MG63 (cell line): Measurements from ENCODE around the gene AURKA. TPM values are rescaled to one million over a fixed set of nuclear protein-coding genes. Genes with fewer than 3 reads are reported as not detected.
"Not testable (repeated sequence)": the region's sequence is repeated elsewhere in the genome, so short reads cannot be mapped to it uniquely, and the experiment has no call there.

Source experiments
- DNase-seq: peaks from one replicate; pipeline ENCODE4 v3.0.0-alpha.2; 2020
- H3K27me3 ChIP-seq: fragments of 250-450 bp; sonication (Bioruptor Pico); 2 replicates; pipeline ENCODE4 v1.5.1; 2020; ENCODE audit warnings: mild to moderate bottlenecking, moderate library complexity
- H3K36me3 ChIP-seq: fragments of 250-450 bp; sonication (Bioruptor Pico); 2 replicates; pipeline ENCODE4 v1.5.1; 2020; ENCODE audit warnings: mild to moderate bottlenecking, moderate library complexity
- H3K4me3 ChIP-seq: fragments of 250-450 bp; sonication (Bioruptor Pico); 2 replicates; pipeline ENCODE4 v1.5.1; 2020; ENCODE audit warnings: mild to moderate bottlenecking, moderate library complexity
- H3K9me3 ChIP-seq: fragments of 250-450 bp; sonication (Bioruptor Pico); 2 replicates; pipeline ENCODE4 v1.5.1; 2020; ENCODE audit warnings: mild to moderate bottlenecking, moderate library complexity
- total RNA-seq: library from RNA; depleted of rRNA; stranded (reverse); fragments of >200 nt; shearing (Covaris generic); gene quantifications from 2 replicates; pipeline ENCODE4 v1.2.3, GENCODE V29; 2014; ENCODE audit warnings: low replicate concordance

Gene AURKA
- total RNA-seq, 1 experiment from 2014 or later = 86.4 TPM

DNA sequence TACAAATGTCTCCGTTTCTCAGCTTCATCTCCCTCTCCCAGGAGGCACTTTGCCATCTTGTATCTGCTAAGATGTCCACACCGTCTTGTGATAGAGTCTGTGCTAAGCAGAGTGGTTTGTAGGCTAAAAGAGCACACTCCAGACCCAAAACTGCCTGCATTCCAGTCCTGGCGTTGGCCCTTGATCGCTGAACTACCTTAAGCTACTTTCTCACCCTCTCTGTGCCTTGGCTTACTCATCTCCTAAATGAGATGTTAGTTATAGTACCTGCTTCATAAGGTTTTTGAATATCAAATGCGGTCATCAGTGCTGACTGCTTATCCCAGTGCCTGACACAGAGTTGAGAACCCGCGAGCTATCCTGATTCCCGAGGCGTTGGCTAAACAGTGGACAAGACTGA, 34.0 kb upstream of the AURKA start:
- H3K9me3 ChIP-seq = no peaks in the 10 kb centered on the region
- peaks cover 2% of the 10 kb centered on the region; the same call in 1 of the 2 replicates for H3K36me3 ChIP-seq
- H3K4me3 ChIP-seq = no peak overlapping the region
- DNase-seq = no peak
- no peaks in the 10 kb centered on the region for H3K27me3 ChIP-seq

- no peaks in the 10 kb centered on the region for H3K27me3 ChIP-seq
- DNase-seq = no peak
- peaks cover 6% of the 10 kb centered on the region; the same call in 1 of the 2 replicates for H3K36me3 ChIP-seq
- H3K9me3 ChIP-seq = no peaks in the 10 kb centered on the region
- no peak overlapping the region for H3K4me3 ChIP-seq
These were observed 32.9 kb upstream of the AURKA start for GRCh38 chr20:56424931-56425330.

- H3K36me3 ChIP-seq = peaks cover 6% of the 10 kb centered on the region; the same call in 1 of the 2 replicates
- H3K27me3 ChIP-seq = no peaks in the 10 kb centered on the region
- no peak overlapping the region for H3K4me3 ChIP-seq
- no peaks in the 10 kb centered on the region for H3K9me3 ChIP-seq
- DNase-seq = no peak
These were observed 31.9 kb upstream of the AURKA start for GRCh38 chr20:56423886-56424285.

DNA sequence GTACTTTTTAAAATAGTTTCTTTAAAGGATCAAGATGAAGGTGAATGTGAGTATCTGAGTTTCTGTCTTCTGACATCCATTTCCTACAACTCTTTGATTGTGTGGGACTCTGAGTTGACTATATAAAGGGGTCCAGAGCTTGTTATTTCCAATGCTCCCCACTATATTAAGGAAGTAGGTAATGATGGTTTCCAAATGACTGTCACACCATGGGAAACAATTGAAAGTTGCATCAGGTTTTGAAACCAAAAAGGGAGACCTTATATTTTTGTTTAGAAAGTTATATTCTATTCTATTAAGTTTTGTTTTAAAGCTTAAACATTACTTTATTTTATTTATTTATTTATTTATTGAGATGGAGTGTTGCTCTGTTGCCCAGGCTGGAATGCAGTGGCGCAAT, 31.2 kb upstream of the AURKA start:
- H3K36me3 ChIP-seq = peaks cover 6% of the 10 kb centered on the region; the same call in 1 of the 2 replicates
- H3K9me3 ChIP-seq = no peaks in the 10 kb centered on the region
- H3K4me3 ChIP-seq = no peak overlapping the region
- DNase-seq = no peak
- H3K27me3 ChIP-seq = no peaks in the 10 kb centered on the region

DNA sequence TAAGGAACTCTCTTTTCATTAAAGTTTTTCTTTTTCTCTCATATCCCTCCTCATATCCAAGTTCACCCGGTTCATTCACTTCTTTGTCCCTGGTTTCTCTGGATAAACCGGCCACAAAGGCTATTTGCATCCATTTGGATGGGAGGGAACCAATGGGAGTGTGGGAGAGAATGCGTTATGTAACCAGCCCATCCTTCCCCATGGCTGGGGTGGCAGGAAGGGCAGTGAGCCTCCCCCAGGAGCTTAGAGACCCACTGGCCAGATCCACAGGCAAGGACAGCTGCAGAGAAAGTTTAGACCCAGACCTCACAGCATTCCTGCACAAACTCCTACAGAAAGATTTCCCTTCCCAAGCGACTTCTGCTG, 30.8 kb upstream of the AURKA start:
- H3K36me3 ChIP-seq = 0 out of 2 replicates have a peak, but pooled peaks cover 4% of the 10 kb centered on the region
- no peak overlapping the region for H3K4me3 ChIP-seq
- no peaks in the 10 kb centered on the region for H3K27me3 ChIP-seq
- H3K9me3 ChIP-seq = no peaks in the 10 kb centered on the region
- DNase-seq = no peak

GRCh38 chr20:56422076-56422823, 30.2 kb upstream of the AURKA start:
- DNase-seq = peak; percentile 68
- H3K4me3 ChIP-seq = no peak overlapping the region

DNA sequence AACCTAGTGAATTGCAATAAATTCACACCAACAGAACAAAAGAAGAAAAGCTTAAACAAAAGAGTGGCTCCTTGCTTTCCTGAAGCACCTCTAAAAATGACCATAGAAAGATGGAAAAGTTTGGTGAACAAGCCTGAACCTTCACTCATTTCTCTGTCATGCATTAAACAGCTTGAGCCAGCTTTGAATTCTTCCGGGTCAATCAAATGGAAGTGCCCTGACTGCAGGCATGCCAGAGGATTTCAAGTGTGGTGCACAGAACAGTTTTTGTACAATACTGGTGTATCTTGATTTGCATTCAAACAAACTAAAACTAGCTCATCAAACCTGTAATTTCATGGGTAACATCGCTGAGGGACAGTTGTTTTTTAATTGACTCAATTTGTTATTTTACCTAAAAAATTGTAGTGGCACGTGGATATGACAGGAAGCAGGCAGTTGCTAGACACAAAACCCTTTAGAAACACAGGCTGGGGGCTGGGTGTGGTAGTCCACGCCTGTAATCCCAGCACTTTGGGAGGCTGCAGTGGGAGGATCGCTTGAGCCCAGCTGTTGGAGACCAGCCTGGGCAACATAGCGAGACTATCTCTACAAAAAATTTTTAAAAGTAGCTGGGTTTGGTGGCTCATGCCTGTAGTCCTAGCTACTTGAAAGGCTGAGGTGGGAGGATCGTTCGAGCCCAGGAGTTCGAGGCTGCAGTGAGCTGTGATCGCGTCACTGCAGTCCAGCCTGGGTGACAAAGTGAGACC, 29.1 kb upstream of the AURKA start:
- H3K4me3 ChIP-seq = no peak overlapping the region

More at GRCh38 chr20:56422076-56422823, 30.2 kb upstream of the AURKA start:
- Histone ChIP-seq H3K9me3 (no peaks in the 10 kb centered on the region), H3K36me3 (0 out of 2 replicates have a peak, but pooled peaks cover 4% of the 10 kb centered on the region), H3K27me3 (no peaks in the 10 kb centered on the region)

DNA sequence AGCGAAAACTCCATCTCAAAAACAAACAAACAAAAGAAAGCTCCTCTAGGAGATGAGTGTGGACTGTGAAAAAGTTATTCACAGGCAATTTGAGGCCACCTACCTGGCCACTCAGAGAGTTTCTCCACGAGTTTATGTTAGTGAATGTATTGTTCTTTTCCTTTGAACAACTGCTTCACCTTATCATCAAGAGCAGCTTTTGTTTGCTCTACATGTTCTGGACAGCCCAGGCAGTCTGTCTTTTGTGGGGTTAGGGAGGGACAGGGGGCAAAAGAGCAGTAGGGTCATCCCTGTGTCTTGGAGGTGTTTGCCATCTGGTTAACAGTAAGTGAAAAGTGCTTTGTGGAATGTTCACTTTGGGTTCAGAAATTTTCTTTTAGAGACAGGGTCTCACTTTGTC, 28.0 kb upstream of the AURKA start:
- no peak for DNase-seq
- no peaks in the 10 kb centered on the region for H3K9me3 ChIP-seq
- H3K27me3 ChIP-seq = no peaks in the 10 kb centered on the region
- H3K4me3 ChIP-seq = no peak overlapping the region
- H3K36me3 ChIP-seq = peaks cover 8% of the 10 kb centered on the region; the same call in 1 of the 2 replicates

More for the DNA sequence above, 29.1 kb upstream of the AURKA start:
- Histone ChIP-seq H3K27me3 (no peaks in the 10 kb centered on the region), H3K9me3 (no peaks in the 10 kb centered on the region), H3K36me3 (0 out of 2 replicates have a peak, but pooled peaks cover 4% of the 10 kb centered on the region)
- DNase-seq = peak; percentile 18

DNA sequence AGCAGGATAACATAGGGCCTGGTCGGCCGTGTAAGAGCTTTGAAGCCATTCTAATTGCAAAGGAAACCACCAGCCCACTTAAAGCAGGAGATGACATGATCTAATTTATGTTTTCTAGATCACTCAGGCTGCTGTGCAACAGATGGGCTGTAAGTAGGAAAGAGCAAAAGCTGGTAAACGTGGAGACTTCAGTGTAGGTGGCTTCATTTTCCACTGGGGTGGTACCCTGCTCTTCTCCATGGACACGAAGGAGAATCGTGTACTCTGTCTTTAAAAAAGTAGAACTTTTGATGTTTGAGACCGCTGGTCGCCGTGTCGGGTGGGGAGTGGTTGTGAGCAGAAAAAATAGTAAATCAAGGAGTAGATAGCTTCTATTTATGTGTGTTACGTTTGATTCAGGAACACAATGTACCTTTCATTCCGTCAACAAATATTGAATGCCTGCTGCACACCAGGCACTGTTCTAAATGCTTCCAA, 26.4 kb upstream of the AURKA start:
- H3K9me3 ChIP-seq = no peaks in the 10 kb centered on the region
- peaks cover 11% of the 10 kb centered on the region for H3K36me3 ChIP-seq
- H3K4me3 ChIP-seq = no peak overlapping the region
- DNase-seq = no peak
- no peaks in the 10 kb centered on the region for H3K27me3 ChIP-seq

DNA sequence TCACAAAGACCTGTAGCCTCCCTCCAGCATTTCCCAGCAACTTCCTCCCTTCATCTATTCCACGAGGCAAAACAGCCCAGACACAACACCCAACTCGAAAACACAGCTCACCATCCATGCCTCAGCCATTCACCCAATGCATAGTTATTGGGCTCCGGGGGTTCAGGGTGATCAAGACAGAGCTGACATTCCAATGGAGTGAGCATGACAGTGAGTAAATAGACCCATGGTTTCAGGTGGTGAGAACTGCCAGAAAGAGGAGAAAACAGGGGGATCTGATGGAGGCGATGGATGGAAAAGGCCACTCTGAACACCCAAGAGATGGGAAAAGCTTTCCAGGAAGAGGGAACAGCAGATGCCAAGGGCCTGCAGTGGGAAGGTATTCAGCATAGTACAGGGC, 25.9 kb upstream of the AURKA start:
- DNase-seq = no peak

GRCh38 chr20:56417402-56417801, 25.4 kb upstream of the AURKA start:
- H3K36me3 ChIP-seq = peaks cover 11% of the 10 kb centered on the region
- no peaks in the 10 kb centered on the region for H3K9me3 ChIP-seq
- DNase-seq = no peak
- H3K27me3 ChIP-seq = no peaks in the 10 kb centered on the region
- H3K4me3 ChIP-seq = no peak overlapping the region

More for the DNA sequence above, 25.9 kb upstream of the AURKA start:
- Histone ChIP-seq H3K36me3 (peaks cover 11% of the 10 kb centered on the region), H3K9me3 (no peaks in the 10 kb centered on the region), H3K4me3 (no peak overlapping the region), H3K27me3 (no peaks in the 10 kb centered on the region)

- H3K9me3 ChIP-seq = no peaks in the 10 kb centered on the region
- no peaks in the 10 kb centered on the region for H3K27me3 ChIP-seq
- peak; percentile 91 for DNase-seq
- H3K36me3 ChIP-seq = peaks cover 8% of the 10 kb centered on the region
- no peak overlapping the region for H3K4me3 ChIP-seq
These were observed 23.1 kb upstream of the AURKA start for GRCh38 chr20:56414842-56415765.

DNA sequence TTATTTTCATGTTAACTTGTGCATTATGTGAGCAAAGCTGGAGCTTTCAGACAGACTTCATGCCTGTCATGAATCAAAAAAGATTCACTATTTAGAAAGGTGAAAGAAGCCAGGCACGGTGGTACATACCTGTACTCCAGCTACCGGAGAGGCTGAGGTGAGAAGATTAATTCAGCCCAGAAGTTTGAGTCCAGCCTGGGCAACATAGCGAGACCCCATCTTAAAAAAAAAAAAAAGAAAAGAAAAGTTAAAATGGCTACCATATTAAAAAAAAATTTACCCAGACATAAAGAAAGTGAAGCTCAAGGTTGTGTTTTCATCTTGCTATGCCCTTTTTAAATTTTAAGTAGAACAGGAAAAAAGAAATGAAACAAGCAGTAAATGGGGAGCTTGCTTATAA, 20.9 kb upstream of the AURKA start:
- no peaks in the 10 kb centered on the region for H3K9me3 ChIP-seq
- no peaks in the 10 kb centered on the region for H3K27me3 ChIP-seq
- no peak for DNase-seq
- peaks cover 22% of the 10 kb centered on the region for H3K36me3 ChIP-seq
- H3K4me3 ChIP-seq = no peak overlapping the region

DNA sequence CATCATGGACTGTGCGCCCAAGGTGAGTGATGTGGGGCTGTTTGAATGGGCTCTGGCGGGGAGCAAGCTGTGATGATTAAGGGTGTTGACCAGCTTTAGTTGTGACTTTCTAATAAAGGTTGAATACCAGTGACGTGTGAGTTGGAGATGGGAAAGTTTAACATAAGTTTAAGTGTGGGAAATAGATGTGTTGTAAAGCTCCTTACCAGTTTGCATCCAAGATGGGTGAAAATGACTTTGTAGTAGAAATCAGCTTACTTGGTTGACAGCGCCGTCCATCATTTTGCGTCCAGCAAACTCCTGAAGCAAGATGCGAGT, 20.4 kb upstream of the AURKA start:
- Histone ChIP-seq H3K4me3 (no peak overlapping the region), H3K27me3 (no peaks in the 10 kb centered on the region), H3K9me3 (no peaks in the 10 kb centered on the region), H3K36me3 (peaks cover 27% of the 10 kb centered on the region)
- DNase-seq = no peak

DNA sequence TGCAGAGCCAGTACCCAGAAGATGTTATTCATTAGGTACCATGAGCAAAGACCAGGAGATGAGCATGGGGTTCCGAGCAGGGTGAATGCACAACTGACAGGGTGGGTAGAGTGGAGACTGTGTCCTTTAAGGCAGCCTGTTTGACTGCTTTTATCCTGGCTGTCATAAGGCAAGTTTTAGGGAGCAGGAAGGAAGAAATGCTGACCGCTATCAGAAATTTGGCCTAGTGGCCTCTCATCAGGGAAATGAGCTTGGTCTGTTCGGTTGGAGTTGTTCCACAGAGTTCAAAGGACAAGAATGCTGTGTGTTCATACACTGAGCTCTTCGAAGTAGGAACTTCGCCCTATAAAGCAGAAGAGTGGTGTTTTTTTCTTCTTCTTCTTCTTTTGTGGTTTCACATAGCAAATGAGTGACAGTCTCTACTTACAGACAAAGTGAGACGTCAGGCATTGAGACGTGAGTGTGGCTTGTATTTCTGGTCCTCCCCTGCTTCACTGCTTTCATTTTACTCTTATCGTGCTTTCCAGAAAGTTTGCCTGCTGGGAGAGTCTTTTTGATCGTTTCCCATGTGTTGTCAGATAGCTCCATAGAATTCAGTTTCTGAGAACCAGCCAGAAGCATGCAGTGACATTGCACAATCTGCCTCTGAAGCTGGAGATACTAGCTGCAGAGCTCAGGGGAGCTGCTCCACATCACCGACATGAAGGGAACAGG, 19.9 kb upstream of the AURKA start, which contains the start of gene CASS4:
CASS4 (plus strand) TSS at position 502 of the 714 bp plus-strand sequence; CDS start at position 701, 199 bp downstream.
- no peaks in the 10 kb centered on the region for H3K27me3 ChIP-seq
- DNase-seq = no peak
- H3K4me3 ChIP-seq = no peak within 1 kb of the TSS
- no peaks in the 10 kb centered on the region for H3K9me3 ChIP-seq
- H3K36me3 ChIP-seq = peaks cover 32% of the 10 kb centered on the region

DNA sequence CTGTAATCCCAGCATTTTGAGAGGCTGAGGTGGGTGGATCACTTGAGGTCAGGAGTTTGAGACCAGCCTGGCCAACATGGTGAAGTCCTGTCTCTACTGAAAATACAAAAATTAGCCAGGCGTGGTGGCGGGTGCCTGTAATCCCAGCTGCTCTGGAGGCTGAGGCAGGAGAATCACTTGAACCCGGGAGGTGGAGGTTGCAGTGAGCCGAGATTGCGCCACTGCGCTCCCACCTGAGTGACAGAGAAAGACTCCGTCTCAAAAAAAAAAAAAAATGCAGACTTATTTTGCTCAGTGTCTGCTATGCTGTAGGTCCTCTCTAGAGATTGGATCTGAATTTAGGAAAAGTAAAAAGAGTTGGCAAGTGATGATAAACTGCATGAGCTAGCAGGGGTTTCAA, 19.3 kb upstream of the AURKA start:
- not testable (repeated sequence) for H3K4me3 ChIP-seq, H3K9me3 ChIP-seq, H3K27me3 ChIP-seq, DNase-seq
- peaks cover 38% of the 10 kb centered on the region for H3K36me3 ChIP-seq
